ENCODE data around the gene ITM2C. TPM values are rescaled to one million over a fixed set of nuclear protein-coding genes. Genes with fewer than 3 reads are reported as not detected.

ITM2C gene
- total and polyA plus RNA-seq, 2 of the 13 experiments (the other 11 are each of a cell fraction or from before 2014, with no cell fraction given), result 70.5 to 270 TPM

DNA sequence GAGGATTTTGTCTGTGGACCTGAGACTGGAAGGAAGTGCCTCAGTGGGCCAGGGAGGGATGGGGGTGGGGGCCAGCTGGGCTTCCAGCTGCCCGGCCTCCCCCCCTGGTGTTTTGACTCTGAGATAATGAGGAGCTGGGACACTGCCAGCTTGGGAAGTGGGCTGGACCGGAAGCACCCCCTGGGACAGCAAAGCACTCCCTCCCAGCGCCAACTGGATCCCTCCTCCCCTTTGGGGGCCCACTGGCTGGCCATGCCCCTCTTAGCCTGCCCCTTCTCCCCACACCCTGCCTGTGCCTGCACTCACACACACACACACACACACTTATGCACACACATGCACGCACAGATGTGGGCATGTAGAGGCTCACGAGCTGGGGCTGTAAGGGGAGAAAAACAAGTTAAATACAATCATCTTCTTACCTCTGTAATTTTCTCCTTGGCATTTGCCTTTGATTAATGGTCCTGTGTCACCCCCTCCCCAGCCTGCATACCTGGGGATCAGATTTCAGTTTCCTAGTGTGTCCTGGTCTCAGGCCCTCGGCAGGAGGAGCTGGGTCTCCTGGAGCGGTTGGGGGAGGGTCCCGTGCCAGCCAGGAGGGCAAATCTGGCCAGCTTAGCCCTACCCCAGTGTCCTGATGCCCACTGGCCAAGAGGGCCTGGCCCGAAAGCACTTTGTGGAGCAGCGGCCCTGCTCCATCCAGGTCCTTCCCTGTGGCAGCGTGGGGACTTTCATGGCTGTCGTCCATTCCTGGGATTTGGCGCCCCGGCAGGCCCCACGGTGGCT is 3.6 kb downstream of the ITM2C start:
- 88% methylated on average over 12 of the region's 15 CpGs for WGBS (ENCODE audit: low lambda C conversion rate)
- Histone ChIP-seq H3K4me3 (replicated peaks in 1 of 3; ENCODE audit: insufficient read depth in 1 of 3, low read depth in 2 of 3, low read length in 3 of 3) (no peak overlapping the region), H3K4me2 (ENCODE audit: low read depth, low read length) (no peak overlapping the region), H3K4me1 (ENCODE audit: insufficient read depth, low read length) (peaks cover 28% of the 10 kb centered on the region), H2AFZ (ENCODE audit: low read length) (no peak overlapping the region), H3K36me3 (replicated peaks in 1 of 2; ENCODE audit: control insufficient read depth in 1 of 2, insufficient read depth in 2 of 2, low read length in 2 of 2) (no peaks in the 10 kb centered on the region), H3K27me3 (ENCODE audit: control insufficient read depth in 1 of 2, insufficient read depth in 2 of 2, low read length in 2 of 2) (peaks cover 0 to 2% of the 10 kb centered on the region in 2 experiments; a peak in 1 of 5 replicates), H3K9me3 (ENCODE audit: low read length) (no peaks in the 10 kb centered on the region), H3K9ac (ENCODE audit: insufficient read depth, low read depth, low read length) (no peak overlapping the region), H4K20me1 (ENCODE audit: insufficient read depth, low read length) (peaks cover 9% of the 10 kb centered on the region; the same call in 1 of the 2 replicates), H3K79me2 (ENCODE audit: insufficient read depth, low read length) (no peaks in the 10 kb centered on the region), H3K27ac (ENCODE audit: extremely low read length, insufficient read depth, low read length) (no peak overlapping the region)
- no peak for ATAC-seq
- intact Hi-C loops (cut with micrococcal nuclease; ENCODE audit: unreplicated experiment) (loop anchor here (10.0 kb wide), 1 partner anchor 186 kb away; the partner anchor contains the start of gene PSMD1), in situ Hi-C loops (cut with HindIII; ENCODE audit: extremely low pct_ligation_motif_present, low pct_unique_long_range_greater_than_20kb) (no loop called here)
- BruUV-seq (replicated peaks), result no TSS peak
- ChIA-PET CTCF (ENCODE audit: low intra/inter-chr PET ratio, low total read pairs) (no interaction called here), POLR2A (no interaction called here)
- no peak for DNase-seq (ENCODE audit: low spot score)
- no peak for FAIRE-seq
- no peak for TF ChIP-seq ZNF710 (CRISPR knock-in tag; IDR thresholded peaks at IDR 0.05; ENCODE audit: borderline replicate concordance)
- TF ChIP-seq SALL2 (CRISPR knock-in tag; IDR thresholded peaks at IDR 0.05), result no peak
- no peak for TF ChIP-seq CC2D1A (CRISPR knock-in tag; IDR thresholded peaks at IDR 0.05)
- TF ChIP-seq ATF7 (IDR thresholded peaks at IDR 0.05), result no peak
- no peak for TF ChIP-seq ATF7 (CRISPR knock-in tag; IDR thresholded peaks at IDR 0.05)
- TF ChIP-seq, protein P1, sequence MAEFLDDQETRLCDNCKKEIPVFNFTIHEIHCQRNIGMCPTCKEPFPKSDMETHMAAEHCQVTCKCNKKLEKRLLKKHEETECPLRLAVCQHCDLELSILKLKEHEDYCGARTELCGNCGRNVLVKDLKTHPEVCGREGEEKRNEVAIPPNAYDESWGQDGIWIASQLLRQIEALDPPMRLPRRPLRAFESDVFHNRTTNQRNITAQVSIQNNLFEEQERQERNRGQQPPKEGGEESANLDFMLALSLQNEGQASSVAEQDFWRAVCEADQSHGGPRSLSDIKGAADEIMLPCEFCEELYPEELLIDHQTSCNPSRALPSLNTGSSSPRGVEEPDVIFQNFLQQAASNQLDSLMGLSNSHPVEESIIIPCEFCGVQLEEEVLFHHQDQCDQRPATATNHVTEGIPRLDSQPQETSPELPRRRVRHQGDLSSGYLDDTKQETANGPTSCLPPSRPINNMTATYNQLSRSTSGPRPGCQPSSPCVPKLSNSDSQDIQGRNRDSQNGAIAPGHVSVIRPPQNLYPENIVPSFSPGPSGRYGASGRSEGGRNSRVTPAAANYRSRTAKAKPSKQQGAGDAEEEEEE (CRISPR knock-in tag; IDR thresholded peaks at IDR 0.05; ENCODE audit: borderline replicate concordance), result no peak
- no peak for TF ChIP-seq ZNF343 (CRISPR knock-in tag; IDR thresholded peaks at IDR 0.05)
- TF ChIP-seq PBX2 (CRISPR knock-in tag; IDR thresholded peaks at IDR 0.05), result no peak
- TF ChIP-seq SMYD3 (CRISPR knock-in tag; IDR thresholded peaks at IDR 0.05), result no peak
- TF ChIP-seq ZNF543 (CRISPR knock-in tag; IDR thresholded peaks at IDR 0.05), result no peak
- TF ChIP-seq ZNF75D (CRISPR knock-in tag; IDR thresholded peaks at IDR 0.05; ENCODE audit: borderline replicate concordance), result no peak
- TF ChIP-seq PRMT3 (CRISPR knock-in tag; IDR thresholded peaks at IDR 0.05; ENCODE audit: borderline replicate concordance, low read depth), result no peak
- TF ChIP-seq PATZ1 (CRISPR knock-in tag; IDR thresholded peaks at IDR 0.05), result no peak
- TF ChIP-seq, protein P2, sequence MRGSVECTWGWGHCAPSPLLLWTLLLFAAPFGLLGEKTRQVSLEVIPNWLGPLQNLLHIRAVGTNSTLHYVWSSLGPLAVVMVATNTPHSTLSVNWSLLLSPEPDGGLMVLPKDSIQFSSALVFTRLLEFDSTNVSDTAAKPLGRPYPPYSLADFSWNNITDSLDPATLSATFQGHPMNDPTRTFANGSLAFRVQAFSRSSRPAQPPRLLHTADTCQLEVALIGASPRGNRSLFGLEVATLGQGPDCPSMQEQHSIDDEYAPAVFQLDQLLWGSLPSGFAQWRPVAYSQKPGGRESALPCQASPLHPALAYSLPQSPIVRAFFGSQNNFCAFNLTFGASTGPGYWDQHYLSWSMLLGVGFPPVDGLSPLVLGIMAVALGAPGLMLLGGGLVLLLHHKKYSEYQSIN (CRISPR knock-in tag; IDR thresholded peaks at IDR 0.05; ENCODE audit: borderline replicate concordance), result no peak
